ENCODE data around the gene APBA2.
A peak's percentile ranks its signal among the peaks of the same experiment; 100 is the strongest.

Gene APBA2

GRCh38 chr15:28936481-28936881 is 50.7 kb downstream of the APBA2 start:
- peaks cover 42% of the 10 kb centered on the region for H3F3A ChIP-seq (ENCODE audit: low read depth)
- peaks cover 82% of the 10 kb centered on the region for H3K79me2 ChIP-seq (ENCODE audit: insufficient read depth, low read length)
- no peaks in the 10 kb centered on the region for H3K9me3 ChIP-seq (ENCODE audit: insufficient read depth, low read depth, low read length)
- no peaks in the 10 kb centered on the region for H4K20me1 ChIP-seq (ENCODE audit: insufficient read depth, low read length, poor library complexity, severe bottlenecking)
- H3K27me3 ChIP-seq (ENCODE audit: insufficient read depth, low read length, poor library complexity, severe bottlenecking), result no peaks in the 10 kb centered on the region
- H2AFZ ChIP-seq (ENCODE audit: low read length), result no peak overlapping the region
- H3K36me3 ChIP-seq (ENCODE audit: insufficient read depth, low read length), result no peaks in the 10 kb centered on the region
- TF ChIP-seq EZH2phosphoT487 (IDR thresholded peaks at IDR 0.05; ENCODE audit: borderline replicate concordance), result no peak
- no peak for TF ChIP-seq CTCF (conservative IDR thresholded peaks at IDR 0.05; ENCODE audit: low read length)
- no peaks in the 10 kb centered on the region for H3K9me2 ChIP-seq (replicated peaks; ENCODE audit: low read depth, low read length)
- peaks cover 75% of the 10 kb centered on the region for H3K4me1 ChIP-seq (ENCODE audit: insufficient read depth, low read length, poor library complexity, severe bottlenecking)
- peak overlapping the region; percentile 77 for H3K4me3 ChIP-seq (ENCODE audit: low read length, poor library complexity, severe bottlenecking)
- H3K4me2 ChIP-seq (ENCODE audit: low read depth, low read length, poor library complexity, severe bottlenecking), result peak overlapping the region; percentile 80
- H3K9ac ChIP-seq (ENCODE audit: low read depth, low read length, poor library complexity, severe bottlenecking), result peak overlapping the region; percentile 87

GRCh38 chr15:28937271-28937670 is 51.5 kb downstream of the APBA2 start:
- no peaks in the 10 kb centered on the region for H3K9me2 ChIP-seq (replicated peaks; ENCODE audit: low read depth, low read length)
- peaks cover 81% of the 10 kb centered on the region for H3K79me2 ChIP-seq (ENCODE audit: insufficient read depth, low read length)
- no peaks in the 10 kb centered on the region for H3K36me3 ChIP-seq (ENCODE audit: insufficient read depth, low read length)
- H3K4me1 ChIP-seq (ENCODE audit: insufficient read depth, low read length, poor library complexity, severe bottlenecking), result peaks cover 81% of the 10 kb centered on the region
- peak overlapping the region; percentile 80 for H3K4me2 ChIP-seq (ENCODE audit: low read depth, low read length, poor library complexity, severe bottlenecking)
- H3K9ac ChIP-seq (ENCODE audit: low read depth, low read length, poor library complexity, severe bottlenecking), result peak overlapping the region; percentile 87
- peak overlapping the region; percentile 77 for H3K4me3 ChIP-seq (ENCODE audit: low read length, poor library complexity, severe bottlenecking)
- no peaks in the 10 kb centered on the region for H3K9me3 ChIP-seq (ENCODE audit: insufficient read depth, low read depth, low read length)
- no peak for TF ChIP-seq EZH2phosphoT487 (IDR thresholded peaks at IDR 0.05; ENCODE audit: borderline replicate concordance)
- TF ChIP-seq CTCF (conservative IDR thresholded peaks at IDR 0.05; ENCODE audit: low read length), result no peak
- H3K27me3 ChIP-seq (ENCODE audit: insufficient read depth, low read length, poor library complexity, severe bottlenecking), result no peaks in the 10 kb centered on the region
- peaks cover 42% of the 10 kb centered on the region for H3F3A ChIP-seq (ENCODE audit: low read depth)
- H4K20me1 ChIP-seq (ENCODE audit: insufficient read depth, low read length, poor library complexity, severe bottlenecking), result no peaks in the 10 kb centered on the region
- H2AFZ ChIP-seq (ENCODE audit: low read length), result no peak overlapping the region

- Histone ChIP-seq H3K4me3 (ENCODE audit: low read length, poor library complexity, severe bottlenecking) (peak overlapping the region; percentile 38), H2AFZ (ENCODE audit: low read length) (no peak overlapping the region), H3K27me3 (ENCODE audit: insufficient read depth, low read length, poor library complexity, severe bottlenecking) (no peaks in the 10 kb centered on the region), H3F3A (ENCODE audit: low read depth) (peaks cover 28% of the 10 kb centered on the region), H3K4me2 (ENCODE audit: low read depth, low read length, poor library complexity, severe bottlenecking) (peak overlapping the region; percentile 70), H3K9ac (ENCODE audit: low read depth, low read length, poor library complexity, severe bottlenecking) (peak overlapping the region; percentile 80), H3K36me3 (ENCODE audit: insufficient read depth, low read length) (peaks cover 18% of the 10 kb centered on the region; the same call in 1 of the 2 replicates), H4K20me1 (ENCODE audit: insufficient read depth, low read length, poor library complexity, severe bottlenecking) (no peaks in the 10 kb centered on the region), H3K4me1 (ENCODE audit: insufficient read depth, low read length, poor library complexity, severe bottlenecking) (peaks cover 82% of the 10 kb centered on the region), H3K9me3 (ENCODE audit: insufficient read depth, low read depth, low read length) (no peaks in the 10 kb centered on the region), H3K79me2 (ENCODE audit: insufficient read depth, low read length) (peaks cover 82% of the 10 kb centered on the region), H3K9me2 (replicated peaks; ENCODE audit: low read depth, low read length) (no peaks in the 10 kb centered on the region)
- no peak for TF ChIP-seq CTCF (conservative IDR thresholded peaks at IDR 0.05; ENCODE audit: low read length)
- no peak for TF ChIP-seq EZH2phosphoT487 (IDR thresholded peaks at IDR 0.05; ENCODE audit: borderline replicate concordance)
Observed at GRCh38 chr15:28942046-28942445, 56.3 kb downstream of the APBA2 start.
